HepG2 (cell line): Measurements from ENCODE around the gene UROS. TPM values are rescaled to one million over a fixed set of nuclear protein-coding genes. Genes with fewer than 3 reads are reported as not detected.

Experiments used
- DMAP1 ChIP-seq: IDR thresholded peaks from 2 replicates; pipeline ENCODE4 v1.6.1; 2016
- HMG20B ChIP-seq: conservative IDR thresholded peaks from 2 replicates; pipeline ENCODE4 v1.6.1; 2016; ENCODE audit warnings: missing genetic modification reagents, missing compliant biosample characterization
- MAF1 ChIP-seq: sonication (generic); formaldehyde crosslinking; IDR thresholded peaks from 2 replicates; pipeline ENCODE4 v1.5.0; 2020; ENCODE audit warnings: missing genetic modification reagents, borderline replicate concordance
- NCOR1 ChIP-seq: fragments of 200-600 bp; sonication (generic); IDR thresholded peaks from 2 replicates; pipeline ENCODE4 v1.7.0; 2017; ENCODE audit warnings: antibody characterized with exemption, low read length, borderline replicate concordance
- NFKBIZ ChIP-seq: IDR thresholded peaks from 2 replicates; pipeline ENCODE4 v1.6.1; 2018; ENCODE audit warnings: missing genetic modification reagents, missing compliant biosample characterization
- POLR2A ChIP-seq, 2 experiments: IDR thresholded peaks; 2 replicates each; pipeline ENCODE4 v1.6.1; 2011; ENCODE audit warnings: low read depth in 2 of 2, low read length in 2 of 2, mild to moderate bottlenecking in 1 of 2, moderate library complexity in 1 of 2; ENCODE audit not compliant: insufficient read depth in 1 of 2
- REL ChIP-seq: sonication (generic); formaldehyde crosslinking; conservative IDR thresholded peaks from 2 replicates; pipeline ENCODE4 v1.8.0; 2022; ENCODE audit warnings: mild to moderate bottlenecking, missing genetic modification reagents, moderate library complexity
- SRSF4 ChIP-seq: fragments of 200-400 bp; formaldehyde crosslinking; IDR thresholded peaks from one replicate; pipeline ENCODE4 v1.6.1; 2018; ENCODE audit warnings: mild to moderate bottlenecking, low read depth, low read length, moderate library complexity; ENCODE audit not compliant: poor library complexity, severe bottlenecking
- TEF ChIP-seq: sonication (generic); formaldehyde crosslinking; IDR thresholded peaks from 2 replicates; pipeline ENCODE4 v1.5.0; 2020; ENCODE audit warnings: missing genetic modification reagents
- USF2 ChIP-seq, 2 experiments: sonication (generic) in 1 of 2; formaldehyde crosslinking in 1 of 2; IDR thresholded peaks; 2 replicates each; pipeline versions ENCODE4 v1.5.1 to v1.6.1; 2011 to 2020; ENCODE audit warnings: borderline replicate concordance in 1 of 2, low read depth in 1 of 2, low read length in 1 of 2, mild to moderate bottlenecking in 1 of 2, missing genetic modification reagents in 1 of 2, moderate library complexity in 1 of 2
- ZBTB38 ChIP-seq: sonication (generic); formaldehyde crosslinking; IDR thresholded peaks from 2 replicates; pipeline ENCODE4 v1.5.1; 2020; ENCODE audit warnings: mild to moderate bottlenecking, missing genetic modification reagents
- ZBTB46 ChIP-seq: sonication (generic); formaldehyde crosslinking; IDR thresholded peaks from 2 replicates; pipeline ENCODE4 v1.4.0; 2020; ENCODE audit warnings: mild to moderate bottlenecking, missing genetic modification reagents, borderline replicate concordance
- ZKSCAN8 ChIP-seq: IDR thresholded peaks from 2 replicates; pipeline ENCODE4 v1.6.1; 2016; ENCODE audit warnings: borderline replicate concordance, missing genetic modification reagents, missing compliant biosample characterization
- ZNF550 ChIP-seq: sonication (generic); formaldehyde crosslinking; IDR thresholded peaks from 2 replicates; pipeline ENCODE4 v1.4.0; 2020; ENCODE audit warnings: mild to moderate bottlenecking, missing genetic modification reagents, borderline replicate concordance
- ZNF598 ChIP-seq: sonication (generic); formaldehyde crosslinking; IDR thresholded peaks from 2 replicates; pipeline ENCODE4 v1.5.1; 2020; ENCODE audit warnings: mild to moderate bottlenecking, missing genetic modification reagents, borderline replicate concordance
- ZNF670 ChIP-seq: sonication (generic); formaldehyde crosslinking; IDR thresholded peaks from 2 replicates; pipeline ENCODE4 v1.8.0; 2022; ENCODE audit warnings: mild to moderate bottlenecking, missing genetic modification reagents, borderline replicate concordance
- ZNF710 ChIP-seq: sonication (generic); formaldehyde crosslinking; IDR thresholded peaks from 2 replicates; pipeline ENCODE4 v1.5.0; 2020; ENCODE audit warnings: mild to moderate bottlenecking, missing genetic modification reagents, borderline replicate concordance
- polyA plus RNA-seq, 8 experiments: library from polyadenylated mRNA; depleted of rRNA in 3 of 8; stranded (reverse) in 7 of 8; unstranded in 1 of 8; fragments of >200 nt; fragmentation: Illumina TruSeq in 4 of 8; extraction: Trizol in 4 of 8; gene quantifications; 2 replicates each; pipeline versions ENCODE4 v1.2.1 to v1.2.3, GENCODE V29; 2011 to 2016; ENCODE audit warnings: low read depth in 4 of 8, missing spikeins in 1 of 8, mixed read lengths in 1 of 8; ENCODE audit not compliant: insufficient read depth in 1 of 8
- total RNA-seq, 5 experiments: library from RNA; depleted of rRNA; stranded (reverse); fragments of >200 nt; fragmentation: Illumina TruSeq; extraction: Trizol; gene quantifications; 2 replicates each; pipeline ENCODE4 v1.2.3, GENCODE V29; 2016; ENCODE audit warnings: low read depth in 1 of 5
- TF ChIP-seq, protein P1 (sequence below): sonication (generic); formaldehyde crosslinking; IDR thresholded peaks from 2 replicates; pipeline ENCODE4 v1.5.0; 2020; ENCODE audit warnings: mild to moderate bottlenecking, missing genetic modification reagents

UROS gene
- total and polyA plus RNA-seq, 2 of the 13 experiments (the other 11 are each of a cell fraction or from before 2014, with no cell fraction given): 14.8 to 49.9 TPM

DNA sequence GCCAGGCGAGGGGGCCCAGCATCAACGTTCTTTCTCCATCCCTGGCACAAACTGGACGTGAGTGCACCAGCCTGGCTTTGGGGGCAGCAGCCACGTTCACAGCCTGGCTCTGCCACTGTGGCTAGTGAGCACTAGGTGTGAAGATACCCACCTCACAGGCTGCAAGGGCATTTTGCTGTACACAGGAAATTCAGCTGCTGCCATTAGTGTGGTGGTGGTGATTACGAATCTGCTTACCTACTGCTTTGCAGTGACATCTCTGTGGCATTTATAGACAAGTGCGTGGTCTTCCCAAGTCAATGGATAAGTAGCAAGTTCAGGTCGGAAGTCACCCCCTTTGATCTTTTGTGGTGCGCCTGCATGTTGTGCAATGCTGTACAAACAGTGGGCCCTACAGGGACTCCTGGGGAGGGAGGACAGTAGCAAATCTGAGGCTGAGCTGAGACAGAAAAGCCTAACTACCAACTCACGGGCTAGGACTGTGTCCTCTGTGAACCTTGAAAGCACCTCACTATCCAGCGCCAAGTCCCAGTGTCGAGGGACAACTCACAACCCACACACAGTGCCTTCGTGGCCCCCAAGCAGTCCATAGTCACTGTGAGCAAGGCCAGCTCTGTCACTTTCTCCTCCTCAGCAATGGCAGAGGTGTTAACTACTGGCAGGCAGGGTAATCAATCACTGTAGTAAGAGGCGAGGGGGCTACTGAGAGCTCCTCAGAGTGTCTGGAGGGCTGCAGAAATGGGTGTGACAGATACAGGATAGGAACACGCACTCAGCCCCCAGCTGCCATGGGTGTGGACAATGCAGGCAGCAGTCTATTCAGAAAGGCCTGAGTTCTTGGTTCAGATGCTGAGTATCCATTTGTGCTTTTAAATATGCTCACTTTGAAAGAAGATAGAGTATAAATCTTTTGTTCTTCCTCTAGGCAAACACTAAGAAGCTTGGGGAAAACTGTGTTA lies 30.4 kb downstream of the UROS start (continued):
- TF ChIP-seq MAF1 (no peak), HMG20B (CRISPR knock-in tag) (peak; percentile 89; the same call in 1 of the 2 replicates), NCOR1 (peak; percentile 71; the same call in 1 of the 2 replicates), SRSF4 (no peak), ZBTB38 (CRISPR knock-in tag) (0 out of 2 replicates have a peak, but pooled peaks have one; percentile 44), NFKBIZ (CRISPR knock-in tag) (peak; percentile 68; the same call in 1 of the 2 replicates), POLR2A (IDR thresholded peaks at IDR 0.05; ENCODE audit: insufficient read depth in 1 of 2, low read depth in 2 of 2, low read length in 2 of 2) (no peak), ZNF550 (CRISPR knock-in tag) (no peak), ZNF710 (CRISPR knock-in tag) (peak; percentile 86; the same call in 1 of the 2 replicates), TEF (no peak), DMAP1 (CRISPR knock-in tag) (peak; percentile 76), ZKSCAN8 (peak; percentile 89; the same call in 1 of the 2 replicates), ZNF598 (CRISPR knock-in tag) (no peak), ZNF670 (CRISPR knock-in tag) (no peak), ZBTB46 (CRISPR knock-in tag) (no peak), USF2 (IDR thresholded peaks at IDR 0.05; ENCODE audit: low read depth, low read length) (no peak), USF2 (CRISPR knock-in tag; IDR thresholded peaks at IDR 0.05; ENCODE audit: borderline replicate concordance) (no peak), REL (CRISPR knock-in tag) (0 out of 2 replicates have a peak, but pooled peaks have one; percentile 40)
- TF ChIP-seq, protein P1, sequence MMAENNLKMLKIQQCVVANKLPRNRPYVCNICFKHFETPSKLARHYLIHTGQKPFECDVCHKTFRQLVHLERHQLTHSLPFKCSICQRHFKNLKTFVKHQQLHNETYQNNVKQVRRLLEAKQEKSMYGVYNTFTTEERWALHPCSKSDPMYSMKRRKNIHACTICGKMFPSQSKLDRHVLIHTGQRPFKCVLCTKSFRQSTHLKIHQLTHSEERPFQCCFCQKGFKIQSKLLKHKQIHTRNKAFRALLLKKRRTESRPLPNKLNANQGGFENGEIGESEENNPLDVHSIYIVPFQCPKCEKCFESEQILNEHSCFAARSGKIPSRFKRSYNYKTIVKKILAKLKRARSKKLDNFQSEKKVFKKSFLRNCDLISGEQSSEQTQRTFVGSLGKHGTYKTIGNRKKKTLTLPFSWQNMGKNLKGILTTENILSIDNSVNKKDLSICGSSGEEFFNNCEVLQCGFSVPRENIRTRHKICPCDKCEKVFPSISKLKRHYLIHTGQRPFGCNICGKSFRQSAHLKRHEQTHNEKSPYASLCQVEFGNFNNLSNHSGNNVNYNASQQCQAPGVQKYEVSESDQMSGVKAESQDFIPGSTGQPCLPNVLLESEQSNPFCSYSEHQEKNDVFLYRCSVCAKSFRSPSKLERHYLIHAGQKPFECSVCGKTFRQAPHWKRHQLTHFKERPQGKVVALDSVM (CRISPR knock-in tag): peak; percentile 99
